GM21515 (cell line): ENCODE measurements around the gene FAM168B.
"Not testable (repeated sequence)": the region's sequence is repeated elsewhere in the genome, so short reads cannot be mapped to it uniquely, and the experiment has no call there.

ENCODE experiments used
- ATAC-seq: cut with Tn5 transposase; IDR thresholded peaks from one replicate; pipeline ENCODE4 v1.9.1; 2021; ENCODE audit not compliant: unreplicated experiment

The FAM168B gene, protein sequence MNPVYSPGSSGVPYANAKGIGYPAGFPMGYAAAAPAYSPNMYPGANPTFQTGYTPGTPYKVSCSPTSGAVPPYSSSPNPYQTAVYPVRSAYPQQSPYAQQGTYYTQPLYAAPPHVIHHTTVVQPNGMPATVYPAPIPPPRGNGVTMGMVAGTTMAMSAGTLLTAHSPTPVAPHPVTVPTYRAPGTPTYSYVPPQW

DNA sequence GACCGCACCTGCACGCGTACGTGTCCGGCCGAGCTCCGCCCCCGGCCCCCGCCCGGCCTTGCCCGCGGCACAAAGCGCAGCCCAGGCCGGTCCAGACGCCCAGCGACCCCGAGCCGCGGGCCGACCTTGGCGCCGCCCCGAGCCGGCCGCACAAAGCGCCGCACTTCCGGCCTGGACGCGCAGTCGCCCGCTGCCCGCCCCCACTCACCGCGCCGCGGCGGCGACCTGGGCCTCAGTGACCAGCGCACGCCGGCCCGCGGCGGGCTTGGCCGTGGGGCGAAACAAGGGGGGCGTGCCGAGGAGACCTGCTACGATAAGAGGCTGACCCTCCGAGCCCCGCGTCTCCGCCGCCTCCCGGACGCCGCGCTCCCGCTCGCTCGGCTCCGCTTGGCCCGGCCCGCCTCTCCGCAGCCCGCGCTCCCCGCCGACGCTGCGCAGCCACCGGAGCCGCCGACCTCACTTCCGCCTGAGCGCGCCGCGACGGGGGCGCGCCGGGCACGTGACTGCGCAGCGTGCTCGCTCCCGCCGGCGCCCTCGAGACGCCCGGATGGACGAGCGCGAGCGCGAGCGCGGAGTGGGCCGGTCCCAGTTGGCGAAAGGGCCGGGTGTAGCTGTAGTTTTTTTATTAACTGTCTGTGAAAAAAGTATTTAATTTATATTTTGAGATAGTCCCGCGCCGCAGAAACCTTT lies at the start of gene FAM168B:
FAM168B (minus strand) TSS at position 455 of the 690 bp plus-strand sequence. CDS start 10,814 bp downstream, outside the sequence.
- peak; percentile 85 for ATAC-seq

DNA sequence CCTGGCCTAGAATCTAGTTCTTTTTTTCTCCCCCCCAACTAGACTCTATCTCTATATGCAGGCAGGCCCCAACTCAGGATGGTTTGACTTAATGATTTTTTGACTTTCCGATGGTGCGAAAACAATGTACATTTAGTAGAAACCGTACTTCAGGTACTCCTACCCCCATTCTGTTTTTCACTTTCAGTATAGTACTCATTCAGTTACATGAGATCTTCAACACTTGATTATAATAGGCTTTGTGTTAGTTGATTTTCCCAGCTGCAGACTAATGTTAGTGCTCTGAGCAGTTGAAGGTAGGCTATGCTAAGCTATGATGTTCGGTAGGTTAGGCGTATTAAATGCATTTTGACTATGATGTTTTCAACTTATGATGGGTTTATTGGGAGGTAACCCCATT lies 49.6 kb upstream of the FAM168B start:
- ATAC-seq = no peak

DNA sequence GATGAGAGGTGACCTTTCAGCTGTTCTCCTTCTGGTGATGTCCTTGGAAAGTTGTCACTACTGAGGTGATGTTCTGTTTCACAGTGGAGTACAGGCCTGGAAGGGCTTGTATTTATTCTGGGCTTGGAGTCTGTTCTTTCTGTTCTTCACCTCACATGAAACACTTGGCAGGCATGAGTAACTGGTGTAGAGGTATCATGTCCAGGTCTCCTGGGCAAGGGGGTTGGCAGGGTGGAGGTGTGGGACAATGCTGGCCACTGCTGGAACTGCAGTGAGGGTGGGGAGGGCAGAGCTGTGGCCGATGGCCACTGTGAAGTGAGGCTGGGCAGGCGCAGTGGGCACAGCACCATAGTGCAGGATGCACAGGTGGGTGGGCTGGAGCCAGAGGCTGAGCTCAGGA lies 47.3 kb upstream of the FAM168B start:
- no peak for ATAC-seq

DNA sequence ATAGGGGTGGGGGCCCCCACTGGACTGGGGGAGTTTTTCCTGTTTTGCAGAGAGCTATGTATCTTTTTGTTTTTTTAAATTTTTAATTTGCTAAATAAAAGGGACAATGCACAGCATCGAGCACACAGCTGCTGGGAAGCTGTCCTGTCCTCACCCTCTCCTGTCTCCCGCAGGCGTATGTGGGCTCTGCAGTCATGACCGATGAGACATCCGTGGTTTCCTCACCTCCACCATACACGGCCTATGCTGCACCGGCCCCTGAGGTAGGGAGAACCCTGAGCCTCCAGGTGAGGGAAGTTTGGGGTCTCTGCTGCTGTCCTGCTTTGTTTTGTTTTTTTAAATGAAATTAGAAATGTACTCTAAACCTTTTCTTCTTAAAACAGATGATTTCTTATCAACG lies 39.5 kb upstream of the FAM168B start:
- ATAC-seq = no peak

DNA sequence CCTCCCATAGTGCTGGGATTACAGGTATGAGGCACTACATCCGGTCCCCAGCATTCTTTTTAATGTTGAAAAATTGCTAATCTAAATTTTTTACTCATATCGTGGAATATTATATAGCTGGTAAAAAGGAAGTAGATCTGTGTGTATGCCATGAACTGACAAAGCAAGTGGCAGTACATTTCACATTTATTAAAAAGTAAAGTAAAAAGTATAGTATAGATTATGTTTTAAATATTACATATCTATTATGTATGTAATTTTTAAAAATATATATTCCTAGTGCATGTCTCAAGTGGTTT lies 37.0 kb upstream of the FAM168B start:
- ATAC-seq = no peak

DNA sequence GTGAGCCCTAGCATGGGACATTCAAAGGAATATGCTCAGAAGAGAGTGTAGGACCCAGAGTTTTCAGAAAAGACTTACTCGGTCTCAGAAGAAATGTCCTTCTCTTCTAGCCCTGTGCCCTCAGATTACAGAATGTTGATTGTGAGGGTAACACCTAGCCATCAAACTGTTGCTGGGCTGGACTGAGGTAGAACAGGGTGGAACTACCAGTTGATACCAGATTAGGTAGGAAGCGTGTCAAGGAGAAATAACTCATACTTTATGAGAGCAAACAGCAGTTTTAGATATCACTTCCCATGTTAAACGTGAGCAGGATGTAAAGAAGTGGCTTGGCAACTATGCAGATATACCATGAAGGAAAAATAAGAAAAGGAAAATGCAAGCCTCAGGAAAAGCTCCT lies 34.7 kb upstream of the FAM168B start:
- no peak for ATAC-seq

DNA sequence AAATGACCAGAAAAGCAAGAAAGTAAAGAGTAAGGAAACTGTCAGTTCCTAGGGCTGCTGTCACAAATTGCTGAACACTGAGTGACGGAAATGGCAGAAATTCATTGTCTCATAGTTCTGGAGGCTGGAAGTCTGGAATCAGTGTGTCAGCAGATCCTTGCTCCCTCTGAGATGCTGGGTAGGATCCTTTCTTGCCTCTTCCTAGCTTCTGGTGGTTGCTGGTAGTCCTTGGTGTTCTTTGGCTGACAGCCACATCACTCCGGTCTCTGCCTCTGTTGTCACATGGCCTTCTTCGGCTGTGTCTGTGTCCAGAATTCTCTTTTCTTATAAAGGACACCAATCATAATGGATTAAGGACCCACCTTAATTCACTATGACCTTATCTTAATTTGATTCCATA lies 33.8 kb upstream of the FAM168B start:
- no peak for ATAC-seq

DNA sequence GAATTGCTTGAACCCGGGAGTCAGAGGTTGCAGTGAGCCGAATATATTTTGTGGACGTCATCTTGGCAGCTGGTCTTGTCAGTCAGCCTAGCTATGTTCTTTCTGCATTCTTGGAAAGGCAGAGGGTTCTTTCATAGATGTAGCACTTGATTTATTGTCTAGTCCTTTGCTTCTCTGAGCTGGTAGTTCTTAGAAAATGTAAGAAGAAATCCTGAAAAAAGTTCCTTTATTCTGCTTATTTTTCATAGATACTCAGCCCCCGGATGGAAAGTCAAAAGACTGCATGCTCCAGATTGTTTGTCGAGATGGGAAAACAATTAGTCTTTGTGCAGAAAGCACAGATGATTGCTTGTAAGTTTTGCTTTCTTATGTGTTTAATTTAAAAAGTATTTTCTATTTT lies 33.2 kb upstream of the FAM168B start:
- ATAC-seq = no peak

DNA sequence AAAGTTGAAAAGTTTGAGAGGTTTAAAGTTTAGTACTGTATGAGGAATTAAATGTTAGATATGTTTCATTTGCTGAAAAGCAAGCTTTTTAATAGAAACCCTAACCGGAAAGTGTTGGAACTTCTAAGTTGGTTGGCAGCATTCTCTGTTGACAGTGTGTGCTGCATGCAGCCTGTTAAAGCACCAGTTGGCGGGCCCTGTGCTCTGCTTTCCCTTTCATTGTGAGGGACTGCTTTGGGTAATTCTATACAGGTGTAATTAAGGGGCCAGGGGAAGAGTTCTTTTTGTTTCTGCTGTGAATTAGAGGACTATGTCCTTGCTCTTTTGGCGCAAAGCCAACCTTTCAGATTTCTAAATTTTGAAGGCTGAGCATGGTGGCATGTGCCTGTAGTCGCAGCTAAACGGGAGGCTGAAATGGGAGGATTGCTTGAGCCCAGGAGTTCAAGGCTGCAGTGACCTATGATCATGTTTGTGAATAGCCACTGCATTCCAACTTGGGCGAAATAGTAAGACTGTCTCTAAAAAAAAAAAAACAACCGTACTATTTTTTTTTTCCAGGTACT lies 32.0 kb upstream of the FAM168B start:
- ATAC-seq = no peak

DNA sequence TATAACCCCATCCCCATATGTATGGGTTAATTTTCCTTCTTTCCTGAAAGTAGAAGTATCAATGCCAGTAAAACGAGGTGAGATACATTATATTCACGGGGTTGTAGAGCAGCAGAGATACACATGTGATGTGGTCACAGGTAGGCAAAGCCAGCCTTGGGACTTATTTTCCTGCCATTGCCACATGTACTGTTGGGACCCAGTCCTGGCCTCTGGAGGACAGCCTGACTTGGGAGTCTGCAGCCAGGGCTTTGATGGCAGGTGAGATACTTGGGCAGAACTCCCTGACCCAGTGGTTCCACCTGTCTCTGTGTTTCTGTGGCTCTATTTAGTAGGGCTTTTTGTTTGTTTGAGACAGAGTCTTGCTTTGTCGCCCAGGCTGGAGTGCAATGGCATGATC lies 29.9 kb upstream of the FAM168B start:
- ATAC-seq = no peak

DNA sequence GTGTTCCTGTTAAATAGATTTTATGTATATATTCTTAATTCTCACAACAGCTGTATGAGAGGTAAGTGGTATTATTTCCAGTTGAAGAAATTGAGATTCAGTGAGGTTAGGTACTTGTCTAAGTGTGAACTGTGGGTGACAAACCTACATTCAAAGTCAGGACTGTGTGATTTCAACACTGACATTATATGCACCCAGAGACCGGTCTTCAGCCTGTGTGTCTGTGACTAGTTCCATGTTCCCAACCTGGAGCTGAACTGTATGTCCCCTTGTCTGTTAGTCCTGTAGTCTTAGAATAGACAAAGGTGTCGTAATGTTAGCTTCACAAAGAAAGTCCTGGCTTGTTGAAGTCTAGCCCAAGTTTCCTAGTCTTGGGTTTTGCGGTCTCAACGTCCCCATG lies 29.2 kb upstream of the FAM168B start:
- no peak for ATAC-seq

DNA sequence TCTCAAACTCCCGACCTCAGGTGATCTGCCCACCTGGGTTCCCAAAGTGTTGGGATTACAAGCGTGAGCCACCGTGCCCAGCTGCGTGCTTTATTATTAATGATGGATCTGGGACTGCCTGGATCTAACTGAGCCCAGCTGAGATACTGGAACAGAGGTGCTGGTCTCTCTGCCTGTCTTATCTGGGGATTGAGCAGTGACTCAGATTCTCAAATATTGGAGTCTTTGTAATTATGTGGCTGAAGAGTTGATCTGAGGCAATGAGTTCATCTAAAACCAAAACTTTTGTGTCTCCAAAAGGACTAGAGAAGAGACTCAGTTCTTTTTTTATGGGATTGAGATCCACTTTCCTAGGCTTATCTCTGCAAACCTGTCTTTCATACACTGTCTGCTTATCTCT lies 28.2 kb upstream of the FAM168B start:
- no peak for ATAC-seq

DNA sequence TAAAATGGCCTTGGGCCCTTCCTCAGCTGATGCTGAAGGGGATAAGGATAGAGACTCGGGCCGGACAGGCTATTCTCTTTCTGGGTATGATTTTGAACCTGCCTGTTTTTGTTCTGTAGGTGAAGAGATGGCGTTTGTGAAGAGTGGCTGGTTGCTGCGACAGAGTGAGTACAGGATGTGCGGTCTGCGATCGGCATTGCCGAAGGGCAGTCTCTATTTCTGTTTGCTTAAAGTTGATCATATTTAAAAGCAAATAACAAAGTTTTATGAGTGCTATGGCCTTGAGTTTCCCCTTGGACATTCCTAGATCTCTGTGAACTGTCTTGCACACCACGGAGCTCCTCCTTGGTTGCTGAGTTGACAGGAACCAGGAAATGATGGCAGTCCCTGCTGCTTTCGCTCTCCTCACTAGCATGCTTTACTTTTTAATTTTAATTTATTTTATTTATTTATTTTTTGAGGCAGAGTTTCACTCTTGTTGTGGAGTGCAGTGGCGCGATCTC lies 27.6 kb upstream of the FAM168B start:
- no peak for ATAC-seq

DNA sequence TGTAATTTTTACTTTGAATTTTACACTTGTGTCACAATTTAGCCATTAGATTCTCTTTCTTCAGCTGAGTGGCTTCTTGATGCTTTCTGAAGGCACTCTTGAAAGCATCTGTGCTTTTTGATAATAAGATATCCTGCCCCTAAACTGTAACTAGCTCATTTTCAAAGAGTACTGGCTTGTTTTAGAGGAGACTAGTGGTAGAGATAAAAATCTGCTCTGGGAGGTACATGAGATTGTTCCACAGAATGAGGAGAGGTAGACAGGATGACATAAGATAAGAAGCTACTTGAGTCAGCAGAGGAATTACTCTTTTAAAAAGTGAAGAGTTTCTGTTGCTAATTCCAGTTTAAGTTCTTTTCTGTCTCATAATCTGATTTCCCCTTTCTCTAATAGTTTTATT lies 22.5 kb upstream of the FAM168B start:
- no peak for ATAC-seq

DNA sequence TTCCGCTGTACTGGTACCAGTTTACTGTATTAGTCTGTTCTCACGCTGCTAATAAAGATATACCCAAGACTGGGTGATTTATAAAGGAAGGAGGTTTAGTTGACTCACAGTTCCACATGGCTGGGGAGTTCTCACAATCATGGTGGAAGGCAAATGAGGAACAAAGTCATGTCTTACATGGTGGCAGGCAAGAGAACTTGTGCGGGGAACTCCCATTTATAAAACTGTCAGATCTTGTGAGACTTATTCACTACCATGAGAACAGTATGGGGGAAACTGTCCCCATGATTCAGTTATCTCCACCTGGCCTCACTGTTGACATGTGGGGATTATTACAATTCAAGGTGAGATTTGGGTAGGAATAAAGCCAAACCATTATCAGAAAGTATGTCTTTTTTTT lies 21.7 kb upstream of the FAM168B start:
- ATAC-seq = not testable (repeated sequence)

DNA sequence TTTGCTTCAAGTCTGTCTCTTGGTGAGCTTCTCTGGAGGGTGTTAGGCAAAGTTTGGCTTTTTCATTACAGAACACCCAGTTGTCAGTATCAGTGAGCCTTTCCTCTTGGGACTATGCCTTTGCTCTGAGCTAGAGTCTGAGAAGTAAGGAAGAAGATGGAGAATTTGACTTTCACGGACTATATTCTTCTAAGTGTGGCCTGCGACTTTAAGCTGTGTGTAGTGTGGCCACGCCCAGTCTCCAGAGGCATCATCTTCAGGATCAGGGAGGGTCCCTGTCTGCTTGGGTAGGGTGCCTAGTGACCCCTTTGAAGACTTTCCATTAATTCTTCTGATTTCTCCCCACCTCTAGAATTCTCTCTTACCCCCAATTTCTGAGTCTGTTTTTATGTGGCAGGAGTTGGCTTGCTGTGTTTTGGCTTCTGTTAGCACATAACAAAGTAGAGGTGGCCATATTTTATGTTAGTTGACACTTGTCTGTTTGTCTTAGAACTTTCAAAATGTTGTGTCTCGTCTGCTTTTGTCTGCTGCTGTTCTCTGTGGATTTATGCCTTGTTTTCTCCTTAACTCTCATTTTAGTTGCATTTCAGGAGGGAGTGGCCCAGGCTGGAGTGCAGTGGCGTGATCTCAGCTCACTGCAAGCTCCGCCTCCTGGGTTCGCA lies 20.4 kb upstream of the FAM168B start:
- no peak for ATAC-seq

DNA sequence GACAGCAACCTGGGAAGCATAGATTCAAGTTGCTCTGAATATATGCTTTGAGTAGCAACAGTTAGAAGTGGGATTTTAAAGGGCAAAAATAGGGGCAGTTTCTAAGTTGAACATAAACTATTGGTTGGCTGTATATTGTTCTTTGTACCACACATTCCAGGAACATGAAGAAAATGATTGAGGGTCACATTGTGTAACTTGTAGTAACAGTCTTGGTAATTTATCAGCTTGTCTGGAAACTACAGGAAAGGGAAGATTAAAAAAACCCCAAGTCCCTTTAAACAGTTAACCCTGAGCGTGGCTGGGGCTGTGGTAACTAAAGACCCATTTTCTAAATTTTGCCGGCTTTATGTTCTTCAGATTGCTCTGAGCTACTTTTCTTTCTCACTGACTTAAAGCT lies 19.3 kb upstream of the FAM168B start:
- no peak for ATAC-seq

DNA sequence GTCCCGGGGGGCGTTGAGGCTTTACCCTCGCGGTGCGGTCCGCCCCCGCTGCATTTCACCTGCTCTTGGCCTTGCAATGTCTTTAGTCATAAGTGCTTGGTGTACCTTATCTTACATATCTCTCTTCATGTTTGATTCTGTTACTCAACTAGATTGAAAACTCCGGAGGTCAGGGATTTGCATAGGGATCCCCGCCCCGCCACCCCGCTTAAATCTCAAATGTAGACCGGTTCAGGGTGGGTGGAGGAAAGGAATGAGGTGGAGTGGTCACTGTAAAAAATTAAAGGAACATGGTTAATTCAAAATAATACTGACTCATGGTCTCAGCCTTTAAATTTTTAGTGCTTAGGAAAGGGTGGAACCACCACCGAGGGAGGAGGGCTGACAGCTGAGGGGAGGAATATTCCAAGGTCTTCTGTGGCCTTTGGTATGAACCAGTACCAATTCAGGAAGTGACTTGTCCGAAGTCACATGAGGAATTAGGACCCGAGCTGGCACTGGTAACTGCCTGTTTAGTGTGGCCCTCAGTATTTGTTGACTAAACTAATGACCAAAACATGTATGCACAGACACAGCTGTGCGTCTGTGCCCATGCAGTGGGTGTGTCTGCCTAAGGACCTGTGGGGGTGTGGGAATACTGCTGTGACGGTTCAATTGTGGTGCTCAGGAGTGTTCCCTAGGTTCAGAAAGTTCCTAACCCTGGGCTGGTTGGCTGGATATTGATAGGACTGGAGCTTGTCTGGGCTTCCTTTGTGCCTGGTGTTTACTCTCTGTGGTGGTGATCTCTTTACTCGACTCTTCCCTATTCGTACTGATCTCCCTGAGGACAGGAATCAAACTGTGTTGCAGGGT lies 12.9 kb upstream of the FAM168B start:
- ATAC-seq = peak; percentile 43

DNA sequence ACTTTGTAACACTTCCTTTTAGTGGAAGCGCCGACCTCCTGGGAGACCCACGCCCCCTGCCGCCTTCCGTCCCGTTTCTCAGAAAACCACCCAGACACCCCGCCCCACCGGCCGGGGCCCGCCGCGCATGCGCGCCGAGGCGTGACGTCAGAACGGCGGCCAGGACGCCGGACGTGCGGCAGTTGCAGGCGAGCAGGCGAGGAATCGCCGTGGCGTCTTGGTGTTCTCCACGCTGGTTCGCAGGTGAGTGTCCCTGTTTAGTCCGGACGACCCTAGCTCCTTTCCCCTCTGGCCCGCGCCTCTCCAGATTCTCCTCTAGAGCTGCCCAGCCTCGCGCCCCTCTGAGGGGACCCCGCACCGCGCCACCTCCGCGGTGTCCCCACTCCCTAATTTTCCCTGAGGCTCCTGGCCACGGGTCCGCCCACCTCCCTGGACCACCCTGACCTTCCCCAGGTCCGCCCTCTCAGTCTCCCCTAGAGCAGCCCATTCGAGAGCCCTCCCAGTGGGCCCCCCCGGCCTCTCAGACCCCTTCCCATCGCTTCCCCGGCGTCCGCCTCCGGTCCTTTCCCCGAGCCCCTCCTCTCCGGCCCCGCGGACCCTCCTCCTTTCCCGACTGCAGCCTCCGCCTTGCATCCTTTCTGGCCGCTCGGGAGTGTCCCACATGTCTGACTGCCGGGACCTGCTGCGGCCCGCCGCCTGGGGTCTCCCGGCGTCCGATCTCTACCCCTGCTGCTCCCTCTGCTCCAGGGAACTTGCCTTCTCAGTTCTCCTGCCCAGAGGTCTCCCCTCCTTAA lies 12.1 kb upstream of the FAM168B start, which contains the start of gene PLEKHB2:
PLEKHB2 (plus strand) TSS at position 181 of the 794 bp plus-strand sequence. CDS start 15,606 bp downstream, outside the sequence.
- ATAC-seq = peak; percentile 80

DNA sequence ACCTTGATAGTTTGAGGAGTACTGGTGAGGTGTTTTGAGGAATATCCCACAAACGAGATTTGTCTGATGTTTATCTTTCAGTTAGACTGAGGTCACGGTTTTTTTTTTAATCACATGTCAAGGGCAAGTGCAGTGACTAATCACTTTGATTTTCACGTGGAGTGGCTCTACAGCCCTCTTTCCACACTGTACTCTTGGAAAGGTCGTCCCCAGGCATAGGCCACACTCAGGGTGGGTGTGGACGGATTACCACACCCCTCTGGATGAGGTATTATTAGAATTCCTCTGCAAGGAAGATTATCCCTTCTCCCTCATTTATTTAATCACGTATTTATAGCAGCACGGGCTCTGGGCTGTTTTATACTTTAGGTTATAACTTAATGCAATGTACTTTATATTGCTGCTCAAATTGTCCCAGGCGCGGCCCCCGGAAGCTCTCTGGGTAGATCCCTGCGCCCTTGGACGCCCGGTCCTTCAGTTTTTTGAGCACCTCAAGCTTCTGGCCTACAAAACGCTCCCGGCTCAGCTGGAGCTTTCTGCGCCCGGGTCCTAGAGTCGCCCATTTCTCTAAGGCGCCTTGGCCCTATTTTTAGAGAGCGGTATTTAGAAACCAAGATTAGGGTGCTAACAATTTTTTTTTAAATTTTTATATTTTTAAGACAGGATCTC lies 11.4 kb upstream of the FAM168B start:
- ATAC-seq = peak; percentile 69
